ENCODE results near the gene TLNRD1. TPM values are rescaled to one million over a fixed set of nuclear protein-coding genes. Genes with fewer than 3 reads are reported as not detected.
A peak's percentile ranks its signal among the peaks of the same experiment; 100 is the strongest.

Gene TLNRD1
- total RNA-seq, 1 donor from 2014 or later, result 5.5 TPM

DNA sequence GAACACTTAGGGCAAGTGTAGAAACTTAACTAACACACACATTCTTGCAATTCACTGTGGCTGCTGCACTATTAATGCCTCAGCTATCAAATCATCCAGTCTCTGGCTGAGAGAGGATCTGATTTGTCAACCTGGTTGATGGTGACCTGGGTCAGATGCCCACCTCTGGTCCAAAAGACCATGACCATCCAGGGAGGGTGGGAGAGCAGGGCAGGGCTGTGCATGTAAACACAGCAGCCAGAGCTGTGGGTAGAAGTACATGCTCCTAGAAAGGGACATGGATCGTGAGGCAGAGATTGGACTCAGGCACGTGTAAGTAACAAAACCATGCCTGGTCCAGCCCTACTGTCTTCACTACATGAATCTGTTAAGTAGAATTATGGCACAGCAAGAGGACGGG lies 28.4 kb upstream of the TLNRD1 start:
- Histone ChIP-seq H3K36me3 (peaks cover 11% of the 10 kb centered on the region), H3K27me3 (ENCODE audit: low read depth) (no peaks in the 10 kb centered on the region), H3K4me1 (peaks cover 8% of the 10 kb centered on the region), H3K27ac (replicated peaks) (no peak overlapping the region), H3K4me3 (no peak overlapping the region), H3K9me3 (replicated peaks) (no peaks in the 10 kb centered on the region)
- intact Hi-C loops (cut with micrococcal nuclease), result no loop called here
- TF ChIP-seq, protein P1, sequence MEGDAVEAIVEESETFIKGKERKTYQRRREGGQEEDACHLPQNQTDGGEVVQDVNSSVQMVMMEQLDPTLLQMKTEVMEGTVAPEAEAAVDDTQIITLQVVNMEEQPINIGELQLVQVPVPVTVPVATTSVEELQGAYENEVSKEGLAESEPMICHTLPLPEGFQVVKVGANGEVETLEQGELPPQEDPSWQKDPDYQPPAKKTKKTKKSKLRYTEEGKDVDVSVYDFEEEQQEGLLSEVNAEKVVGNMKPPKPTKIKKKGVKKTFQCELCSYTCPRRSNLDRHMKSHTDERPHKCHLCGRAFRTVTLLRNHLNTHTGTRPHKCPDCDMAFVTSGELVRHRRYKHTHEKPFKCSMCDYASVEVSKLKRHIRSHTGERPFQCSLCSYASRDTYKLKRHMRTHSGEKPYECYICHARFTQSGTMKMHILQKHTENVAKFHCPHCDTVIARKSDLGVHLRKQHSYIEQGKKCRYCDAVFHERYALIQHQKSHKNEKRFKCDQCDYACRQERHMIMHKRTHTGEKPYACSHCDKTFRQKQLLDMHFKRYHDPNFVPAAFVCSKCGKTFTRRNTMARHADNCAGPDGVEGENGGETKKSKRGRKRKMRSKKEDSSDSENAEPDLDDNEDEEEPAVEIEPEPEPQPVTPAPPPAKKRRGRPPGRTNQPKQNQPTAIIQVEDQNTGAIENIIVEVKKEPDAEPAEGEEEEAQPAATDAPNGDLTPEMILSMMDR (IDR thresholded peaks at IDR 0.05; ENCODE audit: borderline replicate concordance), result no peak
- no peak for DNase-seq

DNA sequence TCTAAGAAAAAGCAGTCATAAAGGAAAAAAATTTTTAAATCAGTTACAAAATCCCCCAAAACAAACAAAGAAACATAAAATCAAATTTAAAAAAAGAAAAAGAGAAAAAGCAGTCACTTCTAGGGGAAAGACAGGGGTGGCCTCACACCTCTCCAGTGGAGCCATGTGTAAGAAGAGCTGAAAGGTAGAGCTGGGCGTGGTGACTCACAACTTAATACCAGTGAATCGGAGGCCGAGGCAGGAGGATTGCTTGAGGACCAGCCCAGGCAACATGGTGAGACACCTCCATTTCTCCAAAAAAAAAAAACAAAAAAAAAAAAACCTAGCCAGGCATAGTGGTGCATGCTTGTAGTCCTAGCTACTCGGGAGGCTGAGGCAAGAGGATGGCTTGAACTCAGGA lies 25.8 kb upstream of the TLNRD1 start:
- DNase-seq, result no peak
- TF ChIP-seq, protein P1 (IDR thresholded peaks at IDR 0.05; ENCODE audit: borderline replicate concordance), result no peak
- Histone ChIP-seq H3K36me3 (peaks cover 17% of the 10 kb centered on the region), H3K27ac (replicated peaks) (no peak overlapping the region), H3K4me1 (peaks cover 29% of the 10 kb centered on the region), H3K4me3 (no peak overlapping the region), H3K27me3 (ENCODE audit: low read depth) (no peaks in the 10 kb centered on the region), H3K9me3 (replicated peaks) (no peaks in the 10 kb centered on the region)
- intact Hi-C loops (cut with micrococcal nuclease), result no loop called here

DNA sequence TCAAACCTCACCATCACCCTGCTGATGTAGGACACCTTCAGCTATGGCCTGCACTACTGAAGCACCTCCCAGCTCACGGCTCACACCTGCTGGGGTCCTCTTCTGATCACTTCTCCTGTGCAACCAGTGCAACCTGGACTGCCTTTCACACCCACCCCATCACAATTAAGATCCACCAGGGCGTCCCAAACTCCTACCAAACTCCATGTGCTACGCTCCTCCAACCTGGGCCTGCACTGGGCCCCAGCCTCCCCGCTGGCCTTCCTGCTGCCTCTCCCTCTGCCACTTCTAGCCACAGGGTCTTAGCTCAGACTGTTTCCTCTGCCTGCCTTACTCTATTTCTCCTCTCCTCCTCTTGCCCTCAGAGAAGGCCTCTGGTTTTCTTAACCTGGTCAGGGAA lies 23.9 kb upstream of the TLNRD1 start:
- intact Hi-C loops (cut with micrococcal nuclease), result no loop called here
- Histone ChIP-seq H3K4me1 (peaks cover 30% of the 10 kb centered on the region), H3K27me3 (ENCODE audit: low read depth) (no peaks in the 10 kb centered on the region), H3K4me3 (no peak overlapping the region), H3K36me3 (peaks cover 34% of the 10 kb centered on the region), H3K9me3 (replicated peaks) (no peaks in the 10 kb centered on the region), H3K27ac (replicated peaks) (no peak overlapping the region)
- TF ChIP-seq, protein P1 (IDR thresholded peaks at IDR 0.05; ENCODE audit: borderline replicate concordance), result no peak
- no peak for DNase-seq

DNA sequence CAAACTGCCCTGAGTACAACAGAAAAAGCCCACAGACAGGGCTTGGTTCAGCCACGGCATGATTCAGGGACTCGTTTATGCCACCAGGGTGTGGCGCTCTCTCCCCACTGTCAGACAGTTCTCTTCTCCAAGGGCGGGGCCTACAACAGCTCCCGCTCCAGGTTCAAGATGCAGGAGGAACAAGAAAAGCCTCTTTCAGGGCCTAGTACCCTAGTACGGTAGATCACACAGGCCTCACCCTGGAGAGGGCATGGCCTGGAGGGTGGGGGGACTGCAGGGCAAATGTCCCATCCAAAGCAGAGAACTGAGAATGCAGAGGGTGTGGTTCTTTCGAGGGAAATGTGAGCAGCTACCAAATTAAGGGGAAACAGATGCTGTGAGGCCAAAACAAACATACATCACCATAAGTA lies 23.1 kb upstream of the TLNRD1 start:
- intact Hi-C loops (cut with micrococcal nuclease), result no loop called here
- Histone ChIP-seq H3K27ac (replicated peaks) (no peak overlapping the region), H3K36me3 (peaks cover 35% of the 10 kb centered on the region), H3K4me3 (no peak overlapping the region), H3K4me1 (peaks cover 30% of the 10 kb centered on the region), H3K9me3 (replicated peaks) (no peaks in the 10 kb centered on the region), H3K27me3 (ENCODE audit: low read depth) (no peaks in the 10 kb centered on the region)
- peak; percentile 46 for DNase-seq
- TF ChIP-seq, protein P1 (IDR thresholded peaks at IDR 0.05; ENCODE audit: borderline replicate concordance), result peak; percentile 66

DNA sequence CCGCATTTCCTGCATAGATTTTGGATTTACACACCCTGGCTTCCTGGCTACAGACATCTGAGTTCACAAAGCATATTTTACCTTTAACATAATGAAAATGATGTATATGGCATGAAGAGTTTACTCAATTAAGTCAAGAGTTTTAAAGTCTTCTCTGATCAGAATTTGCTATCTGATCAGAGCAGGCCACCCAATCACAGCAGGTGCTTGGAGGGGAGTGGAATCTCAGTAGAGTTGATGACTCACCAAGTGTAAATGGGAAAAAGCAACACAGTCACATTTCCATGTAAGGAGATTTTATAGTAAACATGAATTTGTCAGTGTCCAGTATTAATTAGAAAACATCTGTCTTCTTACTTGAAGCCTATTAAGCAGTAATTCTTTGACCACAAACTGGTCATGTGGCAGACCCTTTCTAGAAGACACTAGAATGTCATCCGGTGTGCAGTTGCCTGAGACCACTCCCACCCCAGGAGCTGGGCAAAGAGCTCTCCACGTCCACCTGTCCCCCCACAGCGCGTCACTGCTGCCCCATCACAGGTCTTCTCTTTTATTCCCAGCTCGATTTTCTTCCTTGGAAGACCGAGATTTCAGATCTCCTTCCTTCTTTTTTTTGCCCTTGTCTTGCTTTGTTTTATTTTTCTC lies 21.9 kb upstream of the TLNRD1 start:
- H3K9me3 ChIP-seq (replicated peaks), result no peaks in the 10 kb centered on the region
- peaks cover 35% of the 10 kb centered on the region for H3K36me3 ChIP-seq
- intact Hi-C loops (cut with micrococcal nuclease), result no loop called here
- no peak overlapping the region for H3K27ac ChIP-seq (replicated peaks)
- H3K4me3 ChIP-seq, result no peak overlapping the region
- TF ChIP-seq, protein P1 (IDR thresholded peaks at IDR 0.05; ENCODE audit: borderline replicate concordance), result no peak
- peaks cover 32% of the 10 kb centered on the region for H3K4me1 ChIP-seq
- H3K27me3 ChIP-seq (ENCODE audit: low read depth), result no peaks in the 10 kb centered on the region
- DNase-seq, result no peak

All from left ventricle myocardium inferior (tissue), 1 donor.